ENCODE results near the gene POLR2L.

Gene POLR2L

GRCh38 chr11:858053-858761, 15.9 kb upstream of the POLR2L start:
- no peak for TF ChIP-seq CTCF (IDR thresholded peaks at IDR 0.05)
- Histone ChIP-seq H3K36me3 (ENCODE audit: control insufficient read depth, insufficient read depth, low read length) (no peaks in the 10 kb centered on the region), H3K79me2 (no peaks in the 10 kb centered on the region), H3K9me3 (ENCODE audit: control insufficient read depth, low read length) (no peaks in the 10 kb centered on the region), H2AFZ (no peak overlapping the region), H3K27me3 (ENCODE audit: control insufficient read depth, insufficient read depth, low read length) (no peaks in the 10 kb centered on the region), H3K4me2 (ENCODE audit: low read length) (no peak overlapping the region), H3K4me3 (ENCODE audit: low read depth, low read length) (no peak overlapping the region), H3K4me1 (no peaks in the 10 kb centered on the region), H3K9ac (no peak overlapping the region), H3K27ac (no peak overlapping the region)

- Histone ChIP-seq H3K79me2 (no peaks in the 10 kb centered on the region), H3K4me3 (ENCODE audit: low read depth, low read length) (no peak overlapping the region), H3K4me2 (ENCODE audit: low read length) (no peak overlapping the region), H2AFZ (no peak overlapping the region), H3K36me3 (ENCODE audit: control insufficient read depth, insufficient read depth, low read length) (no peaks in the 10 kb centered on the region), H3K9me3 (ENCODE audit: control insufficient read depth, low read length) (no peaks in the 10 kb centered on the region), H3K27me3 (ENCODE audit: control insufficient read depth, insufficient read depth, low read length) (no peaks in the 10 kb centered on the region), H3K4me1 (no peaks in the 10 kb centered on the region), H3K27ac (no peak overlapping the region), H3K9ac (no peak overlapping the region)
- no peak for TF ChIP-seq CTCF (IDR thresholded peaks at IDR 0.05)
Measured at GRCh38 chr11:856397-856796, 14.1 kb upstream of the POLR2L start.

GRCh38 chr11:855796-856195, 13.5 kb upstream of the POLR2L start:
- Histone ChIP-seq H3K27me3 (ENCODE audit: control insufficient read depth, insufficient read depth, low read length) (no peaks in the 10 kb centered on the region), H3K79me2 (no peaks in the 10 kb centered on the region), H3K9ac (no peak overlapping the region), H3K4me1 (no peaks in the 10 kb centered on the region), H3K9me3 (ENCODE audit: control insufficient read depth, low read length) (no peaks in the 10 kb centered on the region), H3K4me3 (ENCODE audit: low read depth, low read length) (no peak overlapping the region), H3K36me3 (ENCODE audit: control insufficient read depth, insufficient read depth, low read length) (no peaks in the 10 kb centered on the region), H2AFZ (no peak overlapping the region), H3K4me2 (ENCODE audit: low read length) (no peak overlapping the region), H3K27ac (no peak overlapping the region)
- TF ChIP-seq CTCF (IDR thresholded peaks at IDR 0.05): no peak

- no peaks in the 10 kb centered on the region for H3K4me1 ChIP-seq
Measured at GRCh38 chr11:855330-855674, 13.0 kb upstream of the POLR2L start.

More at GRCh38 chr11:855330-855674, 13.0 kb upstream of the POLR2L start:
- no peaks in the 10 kb centered on the region for H3K9me3 ChIP-seq (ENCODE audit: control insufficient read depth, low read length)
- H3K4me3 ChIP-seq (ENCODE audit: low read depth, low read length): no peak overlapping the region
- no peak overlapping the region for H3K27ac ChIP-seq
- H3K9ac ChIP-seq: no peak overlapping the region
- no peak for TF ChIP-seq CTCF (IDR thresholded peaks at IDR 0.05)
- H3K79me2 ChIP-seq: no peaks in the 10 kb centered on the region
- H3K36me3 ChIP-seq (ENCODE audit: control insufficient read depth, insufficient read depth, low read length): no peaks in the 10 kb centered on the region
- no peak overlapping the region for H3K4me2 ChIP-seq (ENCODE audit: low read length)
- no peaks in the 10 kb centered on the region for H3K27me3 ChIP-seq (ENCODE audit: control insufficient read depth, insufficient read depth, low read length)
- no peak overlapping the region for H2AFZ ChIP-seq

Measured in parathyroid adenoma (tissue), 2 donors.